ENCODE measurements around the gene DLG2.

DLG2 gene

DNA sequence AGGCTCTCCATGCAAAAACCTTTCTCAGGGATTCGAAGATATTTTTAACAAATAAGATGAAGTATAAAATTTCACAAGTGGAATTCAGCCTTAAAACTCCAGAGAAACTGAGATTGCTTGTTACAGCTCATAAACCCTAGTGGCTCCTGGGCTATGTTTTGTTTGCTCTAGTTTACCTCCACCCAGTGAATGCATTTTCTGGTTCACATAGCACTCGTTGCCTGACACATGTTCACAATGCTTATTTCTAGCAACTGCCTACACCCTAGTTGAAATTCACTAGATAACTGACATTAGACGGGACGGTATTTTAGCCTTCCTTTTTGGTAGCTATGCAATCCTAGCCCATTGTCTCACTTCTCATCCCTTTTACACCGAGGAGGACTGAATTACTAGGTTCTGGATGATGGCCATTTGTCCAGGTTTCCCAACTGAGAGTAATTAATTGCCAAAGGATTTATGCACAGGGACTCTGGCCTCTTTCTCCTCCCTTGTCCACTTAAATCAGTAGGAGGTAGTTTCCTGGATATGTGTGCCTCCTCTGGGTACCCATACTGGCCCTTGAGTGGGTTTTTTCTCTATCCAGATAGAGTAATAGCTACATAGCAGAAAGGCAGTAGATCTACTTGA is 951.6 kb downstream of the DLG2 start:
- TF ChIP-seq, protein P1, sequence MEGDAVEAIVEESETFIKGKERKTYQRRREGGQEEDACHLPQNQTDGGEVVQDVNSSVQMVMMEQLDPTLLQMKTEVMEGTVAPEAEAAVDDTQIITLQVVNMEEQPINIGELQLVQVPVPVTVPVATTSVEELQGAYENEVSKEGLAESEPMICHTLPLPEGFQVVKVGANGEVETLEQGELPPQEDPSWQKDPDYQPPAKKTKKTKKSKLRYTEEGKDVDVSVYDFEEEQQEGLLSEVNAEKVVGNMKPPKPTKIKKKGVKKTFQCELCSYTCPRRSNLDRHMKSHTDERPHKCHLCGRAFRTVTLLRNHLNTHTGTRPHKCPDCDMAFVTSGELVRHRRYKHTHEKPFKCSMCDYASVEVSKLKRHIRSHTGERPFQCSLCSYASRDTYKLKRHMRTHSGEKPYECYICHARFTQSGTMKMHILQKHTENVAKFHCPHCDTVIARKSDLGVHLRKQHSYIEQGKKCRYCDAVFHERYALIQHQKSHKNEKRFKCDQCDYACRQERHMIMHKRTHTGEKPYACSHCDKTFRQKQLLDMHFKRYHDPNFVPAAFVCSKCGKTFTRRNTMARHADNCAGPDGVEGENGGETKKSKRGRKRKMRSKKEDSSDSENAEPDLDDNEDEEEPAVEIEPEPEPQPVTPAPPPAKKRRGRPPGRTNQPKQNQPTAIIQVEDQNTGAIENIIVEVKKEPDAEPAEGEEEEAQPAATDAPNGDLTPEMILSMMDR (IDR thresholded peaks at IDR 0.05; ENCODE audit: low read depth, low read length), result no peak
- no peak for DNase-seq
- Histone ChIP-seq H3K27me3 (ENCODE audit: insufficient read depth, low read depth, severe bottlenecking) (no peaks in the 10 kb centered on the region), H3K9me3 (ENCODE audit: severe bottlenecking) (no peaks in the 10 kb centered on the region), H3K4me3 (ENCODE audit: low read depth, low read length) (no peak overlapping the region), H3K27ac (no peak overlapping the region), H3K36me3 (no peaks in the 10 kb centered on the region)

DNA sequence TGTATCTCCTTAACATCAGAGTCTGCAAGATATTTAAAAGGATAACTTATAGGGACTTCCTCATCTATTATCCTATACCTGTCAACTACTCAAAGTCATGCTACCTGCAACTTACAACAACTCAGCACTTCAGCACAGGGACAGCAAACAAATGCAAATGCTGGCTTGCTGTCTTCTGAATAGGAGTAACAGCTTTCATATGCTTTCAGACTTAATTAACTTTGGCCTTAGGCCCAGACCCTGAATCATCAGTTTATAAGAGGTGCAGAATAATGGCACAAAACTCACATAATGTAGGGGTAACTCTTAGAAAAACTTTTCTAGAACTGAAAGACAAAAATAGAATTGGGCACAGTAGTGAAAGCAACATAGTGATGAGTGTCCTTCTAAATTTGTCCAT is 953.4 kb downstream of the DLG2 start:
- no peak for DNase-seq
- Histone ChIP-seq H3K4me3 (ENCODE audit: low read depth, low read length) (no peak overlapping the region), H3K27me3 (ENCODE audit: insufficient read depth, low read depth, severe bottlenecking) (no peaks in the 10 kb centered on the region), H3K27ac (no peak overlapping the region), H3K9me3 (ENCODE audit: severe bottlenecking) (no peaks in the 10 kb centered on the region), H3K36me3 (no peaks in the 10 kb centered on the region)
- TF ChIP-seq, protein P1 (IDR thresholded peaks at IDR 0.05; ENCODE audit: low read depth, low read length), result no peak

DNA sequence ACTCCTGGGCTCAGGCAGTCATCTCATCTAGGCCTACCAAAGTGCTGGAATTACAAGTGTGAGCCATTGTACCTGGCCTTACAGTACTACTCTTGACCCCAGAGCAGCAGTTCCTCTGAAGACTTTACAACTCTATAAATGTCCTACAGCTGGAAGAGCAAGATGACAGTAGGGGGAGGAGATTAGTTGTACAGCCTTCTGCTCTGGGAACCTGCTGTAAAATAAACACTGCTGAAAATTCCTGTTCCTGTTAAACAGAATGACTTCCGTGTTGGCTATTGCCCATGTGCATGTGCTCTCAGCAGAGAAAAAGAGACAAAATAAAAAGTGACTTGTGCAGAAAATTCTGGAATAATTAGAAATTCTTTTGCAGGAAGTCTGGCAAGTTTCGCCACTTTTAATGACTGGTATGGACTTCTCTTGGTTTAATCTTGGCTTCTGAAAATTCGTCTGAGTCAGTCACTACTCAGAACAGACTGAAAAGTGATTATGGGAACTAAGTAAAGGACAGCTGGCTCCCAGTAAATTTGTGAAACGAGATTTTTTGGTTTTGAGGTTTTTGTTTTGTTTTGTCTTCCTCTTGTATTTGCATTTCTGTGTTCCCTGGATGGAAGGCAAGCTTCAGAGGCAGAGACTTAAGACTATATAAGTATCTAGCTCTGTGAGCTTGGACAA is 955.7 kb downstream of the DLG2 start:
- Histone ChIP-seq H3K27me3 (ENCODE audit: insufficient read depth, low read depth, severe bottlenecking) (no peaks in the 10 kb centered on the region), H3K4me3 (ENCODE audit: low read depth, low read length) (no peak overlapping the region), H3K36me3 (no peaks in the 10 kb centered on the region), H3K9me3 (ENCODE audit: severe bottlenecking) (no peaks in the 10 kb centered on the region), H3K27ac (no peak overlapping the region)
- TF ChIP-seq, protein P1 (IDR thresholded peaks at IDR 0.05; ENCODE audit: low read depth, low read length), result no peak
- DNase-seq, result no peak

DNA sequence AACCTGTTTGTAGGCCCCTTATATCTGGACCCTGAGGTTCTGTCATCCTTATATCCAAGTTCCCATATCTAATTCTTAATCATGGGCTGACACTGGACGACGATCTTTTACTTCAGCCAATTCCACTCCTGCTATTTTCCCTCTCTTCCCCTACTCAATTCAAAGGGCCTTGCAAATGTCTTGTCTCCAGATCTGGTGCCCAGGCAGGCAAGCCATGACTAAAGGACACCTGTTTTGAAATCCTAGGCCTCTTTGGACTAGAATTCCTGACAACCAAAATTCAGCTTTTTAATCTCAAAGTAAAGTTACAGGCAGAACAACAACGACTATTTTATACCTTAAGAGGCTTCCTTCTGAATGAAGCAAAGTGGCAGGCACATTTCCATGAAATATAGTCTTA is 963.4 kb downstream of the DLG2 start:
- Histone ChIP-seq H3K9me3 (ENCODE audit: severe bottlenecking) (no peaks in the 10 kb centered on the region), H3K27me3 (ENCODE audit: insufficient read depth, low read depth, severe bottlenecking) (no peaks in the 10 kb centered on the region), H3K27ac (no peak overlapping the region), H3K36me3 (no peaks in the 10 kb centered on the region), H3K4me3 (ENCODE audit: low read depth, low read length) (no peak overlapping the region)
- DNase-seq, result no peak
- TF ChIP-seq, protein P1 (IDR thresholded peaks at IDR 0.05; ENCODE audit: low read depth, low read length), result no peak

DNA sequence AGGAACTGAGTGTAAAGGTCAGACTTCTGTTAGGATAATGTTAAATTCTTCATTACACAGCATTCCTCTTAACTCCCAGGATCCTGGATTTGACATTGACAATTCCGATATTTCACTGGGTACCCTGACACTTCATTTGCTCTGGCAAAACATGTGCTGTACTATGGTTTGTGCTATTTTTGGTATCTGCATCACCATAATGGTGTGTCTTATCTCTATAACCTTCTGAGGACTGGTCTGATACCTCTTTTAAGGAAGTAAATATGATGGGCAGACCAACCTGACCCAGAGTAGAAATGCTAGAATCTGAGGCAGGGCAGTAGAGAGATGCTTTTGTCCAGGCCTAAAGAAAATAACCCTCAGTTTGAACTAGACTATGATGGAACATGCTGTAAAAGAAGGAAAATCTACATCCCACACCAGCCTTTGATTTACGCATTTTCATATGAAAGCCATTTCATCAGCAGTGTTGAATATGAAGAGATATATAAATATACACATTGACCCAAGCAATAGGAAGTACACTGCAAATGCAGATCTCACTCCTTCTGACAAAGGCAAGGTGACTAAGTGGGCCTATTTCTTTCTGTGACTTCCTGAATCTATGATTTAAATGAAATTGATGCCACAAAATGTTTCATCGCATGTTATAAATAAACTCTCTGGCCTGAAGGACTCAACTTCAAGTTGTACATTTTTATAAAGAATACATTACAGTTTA is 966.7 kb downstream of the DLG2 start:
- no peak overlapping the region for H3K27ac ChIP-seq
- no peak for DNase-seq
- H3K4me3 ChIP-seq (ENCODE audit: low read depth, low read length), result no peak overlapping the region
- H3K36me3 ChIP-seq, result no peaks in the 10 kb centered on the region
- H3K9me3 ChIP-seq (ENCODE audit: severe bottlenecking), result peaks cover 11% of the 10 kb centered on the region
- TF ChIP-seq, protein P1 (IDR thresholded peaks at IDR 0.05; ENCODE audit: low read depth, low read length), result no peak
- H3K27me3 ChIP-seq (ENCODE audit: insufficient read depth, low read depth, severe bottlenecking), result no peaks in the 10 kb centered on the region

Data from WERI-Rb-1 (cell line).